Activated T-cell treated with anti-CD3 and anti-CD28 coated beads for 48 hours (primary cell): Measurements from ENCODE around the gene MOB3B.
A peak's percentile ranks its signal among the peaks of the same experiment; 100 is the strongest.

Experiments
- DNase-seq: peaks from one replicate; pipeline ENCODE4 v3.0.0-alpha.2; 2020; ENCODE audit warnings: low read depth

Gene MOB3B

DNA sequence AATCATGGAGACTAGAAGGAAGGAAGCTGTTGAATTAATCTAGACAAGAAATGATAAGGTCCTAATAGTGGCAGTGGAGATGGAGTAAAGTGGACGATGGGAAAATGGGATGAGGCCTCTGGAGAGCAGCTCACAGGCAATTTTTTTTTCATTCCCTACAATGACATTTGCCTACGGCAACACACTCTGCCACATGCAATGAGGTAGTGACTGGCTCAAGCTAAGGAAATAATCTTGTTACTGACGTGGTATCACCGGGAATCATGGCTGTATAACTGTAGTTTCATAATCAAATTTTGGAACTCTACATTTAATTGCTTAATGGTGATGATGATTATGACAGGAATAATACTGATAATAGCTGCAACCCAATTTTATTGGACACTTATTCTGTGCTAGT, 12.1 kb upstream of the MOB3B start:
- DNase-seq: no peak

DNA sequence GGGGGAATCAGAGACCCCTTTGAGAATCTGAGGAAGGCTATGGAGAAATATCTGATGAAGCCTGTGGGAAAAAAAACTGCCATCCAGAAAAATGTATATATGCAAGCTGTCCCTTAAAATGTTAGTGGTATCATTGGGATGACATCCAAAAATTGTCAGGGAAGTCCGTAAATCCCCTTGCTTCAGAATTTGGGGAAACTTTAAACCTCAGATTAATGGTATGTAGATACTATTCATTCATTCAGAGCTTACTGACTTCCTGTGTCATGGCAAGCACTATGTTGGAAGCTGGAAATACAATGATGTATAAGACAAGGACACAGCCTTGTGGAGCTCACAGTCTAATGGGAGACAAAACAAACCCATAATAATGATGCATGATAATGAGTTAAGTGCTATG, 10.9 kb upstream of the MOB3B start:
- no peak for DNase-seq

DNA sequence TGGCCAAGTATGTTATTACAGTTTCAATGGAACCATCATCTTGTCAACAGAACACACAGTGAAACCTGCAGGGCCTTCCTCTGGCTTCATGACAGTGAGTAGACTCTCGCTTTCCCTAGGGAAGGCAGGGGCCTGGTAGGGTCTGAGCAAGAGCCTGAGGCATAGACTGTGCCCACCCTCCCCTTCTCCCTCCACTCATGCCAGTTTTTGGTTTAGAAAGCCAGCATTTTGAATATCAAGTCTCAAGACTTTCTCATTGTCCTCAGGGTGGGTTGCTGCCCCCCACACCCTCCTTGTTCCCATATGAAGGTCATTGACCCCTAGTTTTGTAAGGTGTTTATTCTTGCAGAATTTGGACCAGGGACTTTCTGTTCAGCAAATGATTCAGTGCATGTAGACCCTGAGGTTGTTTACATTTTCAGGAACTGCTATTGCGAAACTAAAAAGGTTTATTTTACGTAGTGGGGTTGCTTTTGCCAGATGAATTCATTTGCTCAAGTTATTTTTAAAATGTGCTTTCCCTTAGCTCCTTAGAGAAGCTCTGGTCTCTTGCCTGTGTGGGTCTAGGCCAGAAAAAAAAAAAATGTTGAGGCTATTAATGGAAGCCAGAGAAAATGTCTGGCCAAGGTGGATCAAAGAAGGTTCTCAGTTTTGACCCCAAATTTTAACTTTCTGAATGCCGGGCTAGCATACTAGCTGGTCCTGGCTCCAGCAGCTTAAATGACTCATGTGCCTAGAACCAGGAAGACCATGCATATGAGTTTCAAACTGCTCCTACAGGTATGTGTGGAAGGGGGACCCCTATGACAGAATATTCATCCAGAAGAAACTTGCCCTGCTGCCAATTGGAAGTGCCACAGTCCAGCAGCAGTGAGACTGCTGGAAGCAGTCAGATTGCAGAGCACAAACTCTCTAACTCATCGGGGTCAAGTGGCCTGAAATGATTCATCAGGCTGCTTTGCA, 10.1 kb upstream of the MOB3B start:
- no peak for DNase-seq

DNA sequence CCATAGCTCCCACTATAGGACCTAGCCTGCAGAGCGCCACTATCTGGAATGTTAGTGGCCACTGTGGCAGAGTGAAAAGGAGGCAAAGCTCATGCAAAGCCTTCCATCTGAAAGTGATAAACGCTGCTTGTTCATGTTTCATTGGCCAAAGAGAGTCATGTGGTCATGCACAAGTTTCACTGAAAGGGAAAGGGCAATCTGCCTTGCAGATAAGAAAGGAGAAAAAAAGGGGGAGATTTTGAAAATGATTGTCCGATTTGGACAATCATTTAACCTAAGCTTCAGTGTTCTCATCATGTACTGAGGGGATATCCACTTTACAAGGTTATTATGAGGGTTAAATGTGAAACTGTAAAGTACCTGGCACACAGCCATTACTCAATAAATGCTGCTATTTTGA, 9.0 kb upstream of the MOB3B start:
- DNase-seq: no peak

DNA sequence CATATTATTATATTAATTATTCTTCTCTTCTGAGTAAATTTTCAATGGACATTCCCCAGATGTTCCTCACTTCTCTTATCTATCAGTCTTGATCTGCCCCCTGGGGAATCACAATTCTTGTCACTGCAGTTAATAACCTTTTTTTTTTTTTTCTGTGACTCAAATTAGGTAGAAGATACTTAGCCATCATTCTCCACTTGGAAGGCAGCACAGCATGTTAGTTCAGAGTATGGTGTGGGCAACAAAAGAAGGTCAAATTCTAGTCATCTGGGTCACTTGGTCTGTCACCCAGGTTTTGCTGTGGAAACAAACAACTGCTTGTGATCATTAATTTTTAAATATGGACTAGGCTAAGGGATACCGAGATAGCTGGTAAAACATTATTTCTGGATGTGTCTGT, 8.1 kb upstream of the MOB3B start:
- DNase-seq: no peak

DNA sequence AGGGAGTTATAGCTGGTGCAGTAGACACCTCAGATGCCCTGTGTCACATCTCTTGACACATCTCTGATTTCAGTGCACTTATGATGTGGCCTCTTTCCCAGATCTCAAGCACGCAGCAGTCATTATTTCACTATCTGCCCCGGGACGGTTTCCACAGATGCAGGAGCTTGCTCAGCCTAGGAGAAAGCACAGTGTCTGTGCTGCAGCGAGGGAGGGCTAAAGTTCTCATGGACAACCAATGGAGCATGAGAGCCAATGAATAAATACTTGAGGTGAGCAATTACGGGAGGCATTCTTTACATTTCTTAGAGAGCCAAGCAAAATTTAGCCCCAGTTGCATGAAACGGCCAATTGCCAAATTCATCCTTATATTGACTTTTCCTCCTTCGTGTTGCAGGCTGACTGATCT, 7.4 kb upstream of the MOB3B start:
- no peak for DNase-seq

DNA sequence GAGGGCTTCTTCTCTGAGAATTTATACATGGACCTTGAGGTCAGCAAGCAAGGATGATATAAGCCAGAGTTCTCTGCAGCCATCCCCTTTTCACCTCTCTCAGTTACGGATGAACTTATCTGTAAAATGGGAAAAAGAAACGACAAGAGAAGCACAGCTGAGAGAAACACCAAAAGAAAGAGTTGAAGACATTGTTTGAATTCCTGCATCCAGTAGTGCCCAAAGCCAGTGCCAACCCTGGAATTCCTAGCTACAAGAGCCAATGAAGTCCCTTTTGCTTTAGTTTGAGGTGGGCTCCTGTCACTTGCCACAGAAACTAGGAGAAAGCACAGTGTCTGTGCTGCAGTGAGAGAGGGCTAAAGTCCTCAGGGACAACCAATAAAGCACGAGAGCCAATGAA, 6.6 kb upstream of the MOB3B start:
- no peak for DNase-seq

DNA sequence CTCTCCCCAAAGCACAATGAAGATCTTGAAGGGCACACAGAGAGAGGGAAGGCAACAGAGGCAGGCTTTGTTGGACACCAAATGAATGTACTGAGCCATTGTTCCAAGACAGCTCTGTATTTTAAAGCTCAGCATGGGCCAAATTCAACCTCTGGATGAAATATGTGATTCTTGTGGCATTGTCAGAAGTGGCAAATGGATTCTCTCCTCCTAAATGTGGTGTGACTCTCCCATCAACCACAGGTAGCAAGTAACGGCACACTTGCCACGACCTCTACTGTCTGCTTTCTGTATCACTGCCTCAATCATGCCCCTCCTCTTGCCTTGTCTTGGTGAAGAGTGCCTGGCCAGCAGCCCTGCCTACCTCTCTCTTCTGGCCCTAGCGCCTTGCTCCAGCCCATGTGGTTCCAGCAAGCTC, 6.1 kb upstream of the MOB3B start:
- DNase-seq: no peak

DNA sequence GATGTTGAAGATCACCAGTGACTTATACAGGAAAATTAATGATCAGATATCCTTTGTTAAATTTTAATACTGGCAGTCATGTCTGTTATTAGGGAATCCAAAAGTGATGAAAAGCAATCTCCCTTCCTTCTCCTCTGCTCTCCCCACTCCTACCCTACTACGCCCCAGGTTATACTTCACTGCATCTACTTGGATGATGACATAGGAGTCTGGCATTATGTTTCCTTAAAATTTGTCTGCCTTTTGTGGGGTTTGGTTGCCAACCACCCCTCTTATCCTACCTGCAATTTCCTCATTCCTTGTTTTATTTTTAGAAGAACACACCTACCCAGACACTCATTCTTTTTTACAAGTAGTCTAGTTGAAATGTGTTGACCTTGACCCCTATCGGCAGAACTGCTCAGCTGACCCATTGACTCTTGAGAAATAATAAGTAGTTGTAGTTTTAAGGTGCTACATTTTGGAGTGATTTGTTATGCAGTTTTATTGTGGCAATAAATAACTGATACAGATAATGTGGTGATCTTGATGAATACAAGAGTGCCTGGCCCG, 5.1 kb upstream of the MOB3B start:
- no peak for DNase-seq

DNA sequence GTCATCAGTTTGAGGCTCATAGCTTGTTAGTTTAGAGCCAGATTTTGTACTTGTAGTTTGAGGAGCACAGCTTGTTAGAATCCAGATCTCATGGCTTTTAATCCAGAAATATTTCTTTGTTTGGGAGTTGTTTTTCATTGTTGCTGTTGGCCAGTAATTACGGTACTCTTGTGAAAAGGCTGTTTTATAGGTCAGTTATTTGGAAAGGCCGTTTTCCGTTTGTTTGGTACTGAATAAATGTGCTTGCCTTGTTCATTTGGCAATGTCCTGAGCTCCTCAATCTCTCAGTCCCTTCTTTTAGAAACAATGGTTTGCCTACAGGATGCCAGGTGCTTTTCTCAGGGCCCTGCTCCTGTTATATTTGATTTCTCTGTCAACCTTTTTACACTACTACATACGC, 4.5 kb upstream of the MOB3B start:
- DNase-seq: no peak

DNA sequence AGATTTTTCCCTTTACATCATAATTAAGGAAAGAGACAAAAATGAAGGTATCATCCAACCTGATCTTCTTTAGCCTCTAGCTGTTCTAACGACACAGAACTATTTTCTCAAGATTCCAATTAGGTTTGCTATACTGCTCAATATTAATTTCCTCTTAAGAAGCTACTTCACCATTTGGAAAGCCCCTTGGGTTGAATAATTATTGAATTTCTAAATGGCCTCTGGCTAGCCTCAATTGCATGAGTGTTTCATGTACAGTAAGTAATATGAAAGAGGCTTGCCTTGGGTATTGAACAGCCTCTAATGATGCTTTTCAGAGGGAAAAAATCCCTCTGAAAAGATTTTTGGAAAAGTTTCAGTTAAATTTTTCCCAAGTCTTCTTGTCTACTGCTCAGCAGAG, 3.7 kb upstream of the MOB3B start:
- DNase-seq: no peak

DNA sequence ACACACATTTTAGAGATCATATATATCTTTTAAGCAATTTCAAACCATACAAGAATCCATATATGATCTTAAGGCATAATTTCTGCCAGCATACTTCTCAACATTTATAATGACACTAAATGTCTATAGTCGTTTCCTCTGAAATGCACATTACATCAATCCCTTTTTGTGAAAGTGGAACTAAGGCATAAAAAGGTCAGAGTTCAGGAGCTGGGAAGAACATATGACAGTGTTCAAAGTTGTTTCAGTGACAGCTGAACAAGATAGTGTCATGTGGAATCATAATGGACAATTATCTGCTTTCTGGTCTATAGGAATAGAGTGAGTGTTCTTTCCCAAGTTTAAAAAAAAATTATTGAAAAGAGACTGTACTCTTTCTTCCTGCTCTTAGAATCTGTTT, 2.4 kb upstream of the MOB3B start:
- no peak for DNase-seq

DNA sequence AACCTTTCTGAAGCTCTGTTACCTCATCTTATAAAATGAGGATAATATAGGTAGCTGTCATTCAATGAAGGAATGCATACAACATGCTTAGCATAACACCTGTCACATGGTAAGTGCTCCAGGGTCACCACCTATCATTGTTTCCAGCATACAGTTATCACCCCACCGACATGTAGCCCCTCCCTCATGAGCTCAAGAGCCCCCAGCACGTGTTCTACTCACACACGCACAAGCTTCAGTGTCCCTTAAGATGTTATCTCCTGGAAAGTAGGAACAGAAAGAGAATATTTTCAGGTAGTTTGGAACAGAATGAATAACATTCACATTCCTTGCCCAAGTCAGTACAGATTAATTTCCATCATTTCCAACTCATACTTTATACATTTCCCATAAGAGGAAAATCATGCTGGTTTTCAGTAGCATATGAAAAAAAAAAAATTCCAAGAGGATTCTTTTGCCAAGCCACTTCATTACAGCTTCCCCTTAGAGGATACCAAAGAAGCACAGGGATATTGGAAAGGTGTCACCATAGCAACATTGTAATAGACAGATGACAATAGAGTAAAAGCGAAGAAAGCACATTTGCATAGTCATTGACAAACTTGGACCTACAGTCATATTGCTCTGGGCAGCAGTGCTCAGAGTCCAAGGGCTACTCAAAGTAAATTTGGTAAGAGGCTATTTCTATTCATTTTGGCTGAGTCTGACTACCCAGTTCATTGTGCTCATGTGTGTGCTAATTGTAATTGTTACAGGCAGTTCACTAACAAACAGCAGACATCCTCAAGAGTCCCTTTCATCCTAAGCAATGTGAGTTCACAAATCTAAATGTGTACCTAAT, 1.5 kb upstream of the MOB3B start:
- DNase-seq: no peak

DNA sequence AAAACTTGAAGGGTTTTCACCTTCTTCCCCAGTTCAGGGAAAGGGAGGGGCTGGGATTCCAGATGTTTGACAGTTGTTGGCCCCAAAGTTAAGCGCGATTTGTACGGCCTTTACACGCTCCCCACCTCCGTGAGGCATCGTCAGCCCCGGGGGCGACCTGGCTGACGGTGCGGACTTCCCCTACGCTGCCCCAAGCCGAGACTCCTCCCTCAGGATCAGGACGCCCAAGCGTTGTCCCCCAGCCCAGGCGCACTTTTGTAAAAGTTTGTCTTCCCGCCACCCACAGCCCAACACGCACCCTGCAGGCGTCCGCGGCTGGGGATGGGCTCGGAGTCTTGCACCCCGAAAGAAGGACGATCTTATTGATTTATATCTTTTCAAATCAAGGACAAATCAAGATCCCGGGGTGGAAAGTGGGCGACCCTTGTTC, 713 bp downstream of the MOB3B start:
- DNase-seq: peak; percentile 39

DNA sequence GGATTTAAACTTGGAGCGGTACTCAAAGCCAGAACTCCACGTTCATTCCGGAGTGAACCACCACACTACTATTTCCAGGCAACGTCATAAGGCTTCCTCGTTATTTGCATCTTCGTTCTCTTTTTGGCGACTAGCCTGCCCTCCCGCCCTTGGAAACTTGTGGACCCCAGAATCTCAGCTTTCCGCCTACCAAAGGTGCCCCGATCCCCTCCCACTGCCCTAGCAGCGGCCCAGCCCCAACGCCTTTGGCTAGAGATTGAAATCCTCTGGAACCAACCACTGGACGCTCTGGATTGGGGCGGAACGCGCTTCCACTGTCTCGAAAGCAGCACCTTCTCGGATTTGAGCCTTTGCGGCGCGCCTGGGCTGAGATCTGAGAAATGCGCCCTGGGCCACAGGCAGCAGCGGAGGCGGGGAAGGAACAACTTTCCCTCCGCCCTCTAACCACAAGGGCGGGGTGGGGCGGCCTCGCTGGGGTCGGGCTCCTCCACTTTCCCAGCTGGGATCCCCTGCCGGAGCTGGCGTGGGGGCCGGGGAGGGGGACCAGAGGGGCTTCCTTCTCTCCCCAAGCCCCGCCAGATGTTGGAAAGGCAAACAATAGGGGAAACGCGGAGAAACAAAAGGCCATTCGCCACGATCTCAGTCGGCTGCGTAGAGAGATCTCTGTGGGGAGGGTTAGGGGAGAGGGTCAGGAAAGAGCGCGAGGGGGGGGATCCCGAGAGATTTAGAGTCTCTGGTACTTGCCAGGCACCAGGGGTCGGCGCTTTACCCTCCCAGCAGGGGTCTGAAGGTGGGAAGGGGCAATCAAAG, 1.3 kb downstream of the MOB3B start:
- DNase-seq: peak; percentile 40

DNA sequence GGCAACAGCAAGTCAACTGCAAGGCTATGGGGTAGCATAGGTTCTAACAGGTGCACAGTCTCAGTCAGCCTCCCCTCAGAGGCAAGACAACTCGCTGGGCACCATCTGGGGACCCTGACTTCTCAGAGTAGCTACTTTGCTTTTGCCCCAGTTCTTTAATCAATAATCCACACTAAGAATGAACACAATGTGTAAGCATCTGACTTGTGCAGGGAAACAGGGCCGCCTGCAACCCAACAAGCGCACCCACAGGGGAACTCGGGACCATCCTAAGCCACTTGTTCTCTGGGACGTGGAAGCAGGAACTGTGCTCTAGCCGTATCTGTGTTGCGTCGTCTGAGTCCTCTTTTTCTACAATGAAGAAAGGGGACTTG, 1.9 kb downstream of the MOB3B start:
- DNase-seq: no peak

DNA sequence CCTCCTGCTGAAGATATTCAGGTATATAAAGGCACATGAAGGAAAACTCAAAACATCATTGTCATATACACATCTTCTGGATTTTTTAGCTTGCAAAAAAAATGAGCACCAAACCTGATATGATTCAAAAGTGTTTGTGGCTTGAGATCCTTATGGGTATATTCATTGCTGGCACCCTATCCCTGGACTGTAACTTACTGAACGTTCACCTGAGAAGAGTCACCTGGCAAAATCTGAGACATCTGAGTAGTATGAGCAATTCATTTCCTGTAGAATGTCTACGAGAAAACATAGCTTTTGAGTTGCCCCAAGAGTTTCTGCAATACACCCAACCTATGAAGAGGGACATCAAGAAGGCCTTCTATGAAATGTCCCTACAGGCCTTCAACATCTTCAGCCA, 5.4 kb downstream of the MOB3B start, which contains the start of gene IFNK:
TSS of gene IFNK (plus strand) at position 55 of the 400 bp plus-strand sequence. CDS start at position 102, 47 bp downstream.
- DNase-seq: no peak

DNA sequence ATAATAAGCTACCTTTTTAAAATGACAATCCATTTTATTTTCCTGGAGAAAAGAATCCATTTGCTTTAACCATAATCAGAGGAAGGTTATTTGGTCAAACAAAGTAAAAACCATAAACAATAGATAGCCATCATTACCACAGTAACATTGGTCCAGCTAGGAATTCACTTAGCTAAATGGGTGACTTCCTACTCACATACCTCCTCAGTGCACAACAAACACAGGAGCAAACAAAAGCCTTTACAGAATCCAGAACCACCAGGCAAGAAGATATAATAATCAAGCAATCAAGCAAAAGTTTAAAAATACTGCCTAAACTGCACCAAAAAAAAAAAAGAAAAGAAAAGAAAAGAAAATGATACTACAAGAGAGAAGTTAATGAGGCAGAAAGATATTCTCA, 6.5 kb downstream of the MOB3B start:
- no peak for DNase-seq

DNA sequence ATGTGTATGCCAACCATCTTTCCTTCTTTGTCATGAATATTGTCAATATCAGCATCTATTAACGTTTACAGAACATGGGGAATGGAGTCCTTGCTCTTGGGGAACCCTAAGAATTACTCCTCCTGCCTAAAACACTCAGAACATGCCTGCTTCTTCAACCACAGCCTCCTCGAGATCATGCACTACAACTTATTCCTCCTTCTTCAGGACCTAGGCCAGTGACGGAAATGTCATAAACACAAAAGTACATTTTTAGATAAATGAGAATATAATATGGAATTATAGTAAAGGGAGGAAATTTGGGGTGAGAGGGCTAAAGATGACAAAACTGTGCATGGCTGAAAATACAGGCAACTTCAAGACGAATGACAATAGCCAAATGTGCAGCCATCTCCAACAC, 8.6 kb downstream of the MOB3B start:
- no peak for DNase-seq

DNA sequence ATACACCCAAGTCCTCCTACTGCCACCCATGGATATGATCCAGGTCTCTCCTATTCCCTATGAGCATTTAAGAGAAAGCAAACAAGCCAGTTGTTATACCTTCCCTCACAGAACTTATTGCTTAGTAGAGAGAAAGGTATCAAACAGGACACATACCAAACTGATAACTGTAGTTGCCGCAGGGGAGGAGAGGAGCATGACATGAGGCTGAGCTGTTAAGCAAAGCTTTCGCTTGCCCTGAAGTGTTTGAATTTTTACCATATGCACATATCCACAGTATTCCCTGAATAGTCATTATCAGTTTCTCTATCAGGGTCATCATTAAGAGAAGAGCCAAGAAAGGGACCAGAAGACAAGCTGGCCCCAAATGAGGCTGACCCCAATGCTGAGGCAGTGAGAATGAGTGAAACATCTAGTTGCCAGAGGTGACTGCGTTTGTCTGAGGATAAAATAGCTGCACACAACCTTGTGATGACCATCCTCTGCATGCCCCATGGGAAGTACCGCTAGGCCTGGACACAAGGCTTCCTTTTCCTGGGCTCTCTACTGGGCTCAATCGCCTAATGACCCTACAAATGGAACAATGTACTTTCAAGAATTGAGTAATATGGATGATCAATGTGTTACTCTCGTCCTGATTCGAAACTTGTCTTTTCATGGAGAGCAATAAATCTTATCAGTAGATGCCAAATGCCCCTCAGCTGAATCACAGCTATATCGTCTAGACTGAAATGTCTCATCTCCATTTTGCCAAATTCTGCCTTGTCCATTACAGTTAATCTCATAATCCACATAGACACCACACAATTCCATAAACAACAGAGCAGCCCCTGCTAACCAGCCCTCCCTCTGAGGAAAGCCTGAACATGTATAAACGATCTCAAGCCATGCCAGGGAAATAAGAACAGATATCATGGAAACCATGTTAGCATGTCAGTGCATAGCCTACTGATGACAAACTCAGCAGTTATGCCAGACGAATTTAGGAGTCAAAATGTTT, 9.8 kb downstream of the MOB3B start:
- DNase-seq: no peak

DNA sequence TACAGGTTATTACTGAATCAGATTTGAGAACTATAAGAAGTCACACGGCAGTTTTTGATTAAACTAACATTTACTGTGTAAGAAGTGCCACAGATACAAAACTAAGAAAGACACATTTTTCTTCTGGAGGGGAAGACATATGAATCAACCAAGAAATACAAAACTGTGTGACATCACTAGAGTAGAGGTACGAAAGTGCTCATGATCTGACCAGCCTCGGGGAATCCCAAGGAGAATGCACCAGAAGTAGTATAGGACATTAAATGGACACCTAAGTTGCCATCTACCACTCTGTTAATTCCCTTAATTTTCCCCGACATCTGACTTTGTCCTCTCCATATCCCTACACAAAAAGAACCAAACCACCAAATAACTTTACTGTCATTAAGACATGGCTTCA, 10.8 kb downstream of the MOB3B start:
- DNase-seq: no peak
